ENCODE measurements around the gene FZD10. TPM values are rescaled to one million over a fixed set of nuclear protein-coding genes. Genes with fewer than 3 reads are reported as not detected.

FZD10 gene, protein sequence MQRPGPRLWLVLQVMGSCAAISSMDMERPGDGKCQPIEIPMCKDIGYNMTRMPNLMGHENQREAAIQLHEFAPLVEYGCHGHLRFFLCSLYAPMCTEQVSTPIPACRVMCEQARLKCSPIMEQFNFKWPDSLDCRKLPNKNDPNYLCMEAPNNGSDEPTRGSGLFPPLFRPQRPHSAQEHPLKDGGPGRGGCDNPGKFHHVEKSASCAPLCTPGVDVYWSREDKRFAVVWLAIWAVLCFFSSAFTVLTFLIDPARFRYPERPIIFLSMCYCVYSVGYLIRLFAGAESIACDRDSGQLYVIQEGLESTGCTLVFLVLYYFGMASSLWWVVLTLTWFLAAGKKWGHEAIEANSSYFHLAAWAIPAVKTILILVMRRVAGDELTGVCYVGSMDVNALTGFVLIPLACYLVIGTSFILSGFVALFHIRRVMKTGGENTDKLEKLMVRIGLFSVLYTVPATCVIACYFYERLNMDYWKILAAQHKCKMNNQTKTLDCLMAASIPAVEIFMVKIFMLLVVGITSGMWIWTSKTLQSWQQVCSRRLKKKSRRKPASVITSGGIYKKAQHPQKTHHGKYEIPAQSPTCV
- 1.1 TPM for total RNA-seq

DNA sequence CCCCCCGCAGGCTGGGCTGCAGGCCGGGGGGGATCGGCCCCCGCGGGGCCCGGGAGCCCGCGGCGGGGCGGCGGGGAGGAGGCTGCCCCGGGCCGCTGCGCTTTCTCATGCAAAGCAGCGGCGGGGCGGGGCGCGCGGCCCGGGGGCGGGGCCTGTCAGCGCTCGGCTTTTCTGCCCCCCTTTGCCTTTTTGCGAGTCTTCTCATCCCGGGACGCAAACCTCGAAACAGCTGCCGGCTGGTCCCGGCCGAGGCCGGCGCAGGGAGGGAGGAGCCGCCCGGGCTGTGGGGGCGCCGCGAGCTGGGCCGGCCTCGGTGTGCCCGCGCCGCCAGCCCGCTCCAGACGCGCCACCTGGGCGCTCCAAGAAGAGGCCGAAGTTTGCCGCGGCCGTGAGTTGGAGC, at the start of gene FZD10:
TSS of gene FZD10 (plus strand) at position 198 of the 400 bp plus-strand sequence. CDS start 479 bp downstream, outside the sequence.
- DNase-seq (ENCODE audit: low spot score) = peak; percentile 54

DNA sequence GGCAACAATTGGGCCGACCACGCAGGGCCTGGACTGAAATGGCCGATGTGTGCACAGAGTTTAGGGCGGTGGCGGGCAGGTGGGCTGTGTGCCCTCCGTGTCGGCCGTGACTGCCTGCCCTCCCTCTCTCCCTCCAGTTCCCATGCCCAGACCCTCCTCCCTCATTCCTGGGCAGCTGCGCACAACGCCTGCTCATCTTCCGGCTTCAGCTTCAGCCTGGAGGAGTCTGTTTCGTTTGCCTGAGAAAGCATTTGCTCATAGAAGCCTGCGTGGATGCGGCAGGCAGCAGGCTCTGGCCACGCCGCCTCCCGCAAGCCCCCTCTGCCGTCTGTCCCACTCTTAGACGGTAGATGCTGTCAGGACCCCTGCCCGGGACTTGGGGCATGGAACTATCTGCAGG, 47.3 kb upstream of the FZD10 start:
- DNase-seq (ENCODE audit: low spot score) = no peak

DNA sequence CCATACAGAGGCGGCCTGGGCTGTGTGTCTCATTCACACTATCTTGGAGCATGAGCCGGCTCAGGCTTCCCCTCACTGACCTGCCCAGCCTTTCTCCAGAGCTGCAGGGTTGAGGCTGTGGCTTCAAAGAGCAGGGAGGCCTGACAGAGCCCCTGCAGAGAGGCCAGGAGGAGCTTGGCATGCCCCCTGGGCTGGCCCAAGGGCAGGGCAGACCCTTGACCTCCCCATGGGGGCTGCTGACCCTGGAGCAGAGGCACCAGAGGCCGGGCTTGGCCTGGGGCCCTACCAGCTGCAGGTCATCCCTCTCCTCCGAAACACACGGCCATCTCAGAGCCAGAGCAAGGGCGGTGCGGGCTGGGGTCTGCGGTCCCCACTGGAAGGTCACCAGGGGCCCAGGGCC, 46.6 kb upstream of the FZD10 start:
- DNase-seq (ENCODE audit: low spot score) = no peak

DNA sequence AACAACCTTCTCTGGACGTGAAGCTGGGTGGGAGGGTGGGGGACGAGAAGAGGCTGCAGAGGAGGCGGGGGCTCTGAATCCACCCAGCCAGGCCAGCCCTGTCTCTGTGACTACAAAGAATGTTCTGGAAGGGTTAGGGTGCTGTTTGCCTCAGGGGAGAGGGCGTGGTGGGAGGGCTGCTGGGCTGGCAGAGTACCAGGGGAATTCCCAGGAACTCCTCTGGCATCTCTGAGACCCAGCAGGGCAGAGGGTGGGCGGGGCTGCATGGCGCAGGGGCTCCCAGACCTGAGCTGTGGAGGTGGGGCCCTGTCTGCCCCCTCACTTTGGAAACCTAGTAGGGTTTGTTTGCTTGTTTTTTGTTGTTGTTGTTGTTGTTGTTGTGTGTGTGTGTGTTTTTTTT, 45.5 kb upstream of the FZD10 start:
- DNase-seq (ENCODE audit: low spot score) = no peak

DNA sequence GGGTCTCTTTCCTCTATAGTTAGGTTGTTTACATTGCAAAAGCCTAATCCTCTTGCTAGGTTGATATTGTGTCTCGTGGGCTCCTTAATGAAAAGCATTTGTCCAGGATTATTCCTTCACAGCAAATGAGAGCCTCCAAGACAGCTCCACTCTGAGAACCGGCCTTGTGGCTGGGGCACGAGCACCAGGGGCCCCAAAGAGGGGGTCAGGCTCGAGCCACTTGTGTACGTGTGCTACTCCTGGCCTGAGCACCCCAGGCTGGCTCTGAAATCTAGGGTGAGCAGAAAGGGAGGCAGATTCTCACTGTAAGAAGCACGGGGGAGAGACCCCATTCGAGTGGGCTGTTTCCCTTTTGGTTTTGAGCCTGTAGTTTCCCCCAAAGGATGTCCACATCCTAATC, 45.0 kb upstream of the FZD10 start:
- no peak for DNase-seq (ENCODE audit: low spot score)

DNA sequence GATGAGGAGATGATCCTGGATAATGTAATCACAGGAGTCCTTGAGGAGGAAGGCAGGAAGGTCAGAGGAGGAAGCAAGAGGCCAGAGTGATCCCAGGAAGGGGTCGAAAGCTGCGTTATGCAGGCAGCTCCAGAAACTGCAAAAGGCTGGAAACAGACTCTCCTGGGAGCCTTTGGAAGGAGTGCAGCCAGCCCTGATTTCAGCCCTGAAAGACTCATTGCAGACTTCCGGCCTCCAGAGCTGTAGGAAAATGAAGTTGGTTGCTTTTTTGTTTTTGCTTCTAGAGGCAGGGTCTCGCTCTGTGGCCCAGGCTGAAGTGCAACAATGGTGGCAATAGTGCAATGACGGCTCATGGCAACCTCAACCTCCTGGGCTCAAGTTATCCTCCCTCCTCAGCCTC, 44.6 kb upstream of the FZD10 start:
- DNase-seq (ENCODE audit: low spot score) = no peak

DNA sequence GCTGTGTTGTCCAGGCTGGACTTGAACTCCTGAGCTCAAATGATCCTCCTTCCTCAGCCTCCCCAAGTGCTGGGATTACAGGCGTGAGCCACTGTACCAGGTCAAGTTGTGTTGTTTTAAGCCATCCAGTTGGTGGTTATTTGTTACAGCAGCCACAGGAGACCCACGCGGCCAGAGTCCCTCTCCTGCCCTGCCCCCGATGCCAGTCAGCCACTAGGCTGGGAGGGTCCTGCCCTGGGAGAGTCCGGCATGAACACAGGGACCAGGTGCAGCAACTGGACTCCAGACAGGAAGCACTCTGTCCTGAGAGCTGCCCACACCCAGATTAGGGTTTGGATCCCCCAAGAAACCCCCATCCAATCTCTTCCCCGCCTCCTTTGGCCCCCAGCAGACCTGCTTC, 44.1 kb upstream of the FZD10 start:
- DNase-seq (ENCODE audit: low spot score) = no peak

DNA sequence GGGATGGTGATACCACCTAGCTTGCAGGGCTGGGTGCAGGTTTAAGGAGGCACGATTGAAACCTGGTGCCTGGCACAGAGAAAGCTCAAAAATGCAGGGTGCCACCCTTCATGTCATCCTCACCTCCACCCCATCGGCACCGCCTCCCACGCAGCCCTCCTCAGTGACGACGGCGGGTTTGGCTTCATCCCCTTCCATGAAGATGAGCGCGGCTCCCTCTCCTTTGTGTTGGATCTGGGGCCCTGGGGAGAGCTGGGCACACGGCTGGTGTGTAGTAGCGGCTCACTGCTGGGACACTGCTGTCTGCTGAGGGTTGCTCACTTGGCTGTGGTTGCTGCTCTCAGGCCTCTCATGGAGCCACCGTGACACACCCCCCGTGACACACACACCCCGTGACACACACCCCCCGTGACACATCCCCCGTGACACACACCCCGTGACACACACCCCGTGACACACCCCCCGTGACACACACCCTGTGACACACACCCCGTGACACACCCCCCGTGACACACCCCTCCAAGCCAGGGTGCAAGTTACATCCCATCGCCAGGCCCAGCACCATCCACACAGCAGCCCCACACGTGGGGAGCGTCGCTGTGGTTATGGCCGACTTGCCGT, 42.9 kb upstream of the FZD10 start:
- DNase-seq (ENCODE audit: low spot score) = no peak

DNA sequence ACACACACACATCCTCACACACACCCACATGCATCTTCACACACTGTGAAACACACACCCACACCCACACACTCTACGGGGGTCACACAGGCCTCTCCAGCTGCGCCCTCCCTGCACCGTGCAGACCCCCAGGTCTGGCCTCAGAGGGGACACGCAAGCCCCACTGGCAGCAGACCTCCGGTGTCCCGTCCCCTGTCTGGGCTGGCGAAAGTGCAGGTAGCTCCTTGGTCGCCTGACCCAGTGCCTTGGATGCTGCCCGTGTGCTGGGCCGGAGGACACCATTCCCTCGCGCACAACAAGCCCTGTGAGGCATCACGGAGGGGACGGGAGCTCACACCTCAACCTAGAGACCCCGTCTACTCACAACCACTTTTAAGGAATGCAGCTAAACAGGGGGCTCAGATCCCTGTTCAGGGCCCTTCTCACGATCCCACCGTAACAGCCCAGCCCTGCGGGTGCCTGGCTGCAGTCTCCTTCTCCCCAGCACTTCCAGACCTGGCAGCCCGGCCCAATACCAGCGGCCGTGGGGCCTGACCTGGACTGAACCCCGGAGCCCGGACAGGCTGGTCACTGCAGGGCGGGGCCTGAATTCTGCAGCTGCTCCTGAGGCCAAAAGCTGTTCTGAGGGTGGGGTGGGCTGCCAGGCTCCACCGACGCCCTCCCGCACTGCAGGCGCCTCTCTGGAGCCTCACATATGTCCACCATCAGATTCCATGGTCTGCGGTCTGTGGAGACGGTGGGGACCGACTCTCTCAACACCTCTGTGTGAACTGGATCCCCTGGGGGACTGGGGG, 42.1 kb upstream of the FZD10 start:
- no peak for DNase-seq (ENCODE audit: low spot score)

DNA sequence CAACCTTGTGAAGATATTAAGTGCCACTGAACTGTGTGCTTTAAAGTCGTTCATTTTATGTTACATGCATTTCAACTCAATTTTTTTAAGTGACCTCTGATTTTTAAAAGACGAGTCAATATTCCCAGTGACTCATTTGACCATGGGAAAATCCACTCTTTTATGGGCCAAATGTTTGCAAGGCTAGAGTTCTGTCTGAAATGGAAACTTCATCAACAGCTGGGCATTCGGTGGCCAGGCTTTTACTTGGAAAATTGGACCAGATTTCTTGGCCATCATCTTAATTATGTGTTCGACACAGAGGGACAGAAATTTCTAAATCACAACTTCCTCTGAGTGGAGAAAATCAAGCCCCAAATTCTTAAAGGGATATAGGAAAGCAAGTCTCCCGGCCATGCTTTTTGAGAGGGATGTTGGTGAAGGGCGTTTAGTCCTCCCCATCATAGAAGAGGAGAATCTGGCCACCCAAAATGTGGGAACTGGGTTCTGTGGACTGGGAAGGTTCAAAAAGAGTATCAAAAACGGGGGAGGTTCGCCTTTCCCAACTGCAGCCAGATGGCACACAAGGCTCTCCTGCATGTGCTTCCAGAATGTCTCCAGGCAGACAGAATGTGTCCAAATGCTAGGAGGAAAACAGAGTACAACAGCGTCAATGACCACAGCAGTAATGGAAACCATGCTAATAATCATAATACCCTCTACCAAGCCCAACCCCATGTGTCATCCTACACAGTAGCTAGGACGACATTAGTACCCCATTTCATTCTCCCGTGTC, 40.9 kb upstream of the FZD10 start:
- DNase-seq (ENCODE audit: low spot score) = no peak

DNA sequence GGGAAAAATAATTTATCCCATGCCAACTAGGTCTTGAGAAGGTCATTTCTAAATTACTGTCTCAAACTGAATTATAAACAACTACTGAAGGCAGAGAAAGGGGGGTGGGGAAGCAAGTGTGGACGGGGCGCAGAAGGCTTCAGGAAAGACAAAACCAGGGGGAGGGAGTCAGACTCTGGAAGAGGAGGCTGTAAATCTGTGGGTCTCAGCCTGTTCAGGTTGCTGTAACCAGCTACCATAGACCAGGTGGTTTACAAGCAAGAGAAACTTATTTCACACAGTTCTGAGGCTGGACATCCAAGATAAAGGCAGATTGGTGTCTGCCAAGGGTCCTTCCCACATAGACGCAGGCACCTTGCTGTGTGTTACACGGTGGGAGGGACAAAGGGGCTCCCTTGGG, 39.9 kb upstream of the FZD10 start:
- DNase-seq (ENCODE audit: low spot score) = no peak

DNA sequence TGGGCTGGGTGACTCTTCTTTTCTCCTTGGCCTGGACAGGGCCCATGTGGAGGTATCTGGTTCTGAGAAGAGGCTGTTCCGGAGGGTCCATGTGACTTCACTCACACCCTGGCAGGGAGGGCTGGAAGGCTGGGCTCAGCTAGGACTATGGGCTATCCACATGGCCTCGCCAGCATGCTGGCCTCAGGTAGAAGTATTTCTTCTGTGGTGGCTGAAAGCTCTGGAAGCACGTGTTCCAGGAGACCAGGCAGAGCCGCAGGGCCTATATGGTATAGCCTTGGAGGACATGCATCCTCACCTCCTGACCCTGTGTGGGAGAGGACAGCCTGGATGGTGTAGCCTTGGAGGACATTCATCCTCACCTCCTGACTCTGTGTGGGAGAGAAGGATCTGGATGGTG, 38.2 kb upstream of the FZD10 start:
- DNase-seq (ENCODE audit: low spot score) = no peak

DNA sequence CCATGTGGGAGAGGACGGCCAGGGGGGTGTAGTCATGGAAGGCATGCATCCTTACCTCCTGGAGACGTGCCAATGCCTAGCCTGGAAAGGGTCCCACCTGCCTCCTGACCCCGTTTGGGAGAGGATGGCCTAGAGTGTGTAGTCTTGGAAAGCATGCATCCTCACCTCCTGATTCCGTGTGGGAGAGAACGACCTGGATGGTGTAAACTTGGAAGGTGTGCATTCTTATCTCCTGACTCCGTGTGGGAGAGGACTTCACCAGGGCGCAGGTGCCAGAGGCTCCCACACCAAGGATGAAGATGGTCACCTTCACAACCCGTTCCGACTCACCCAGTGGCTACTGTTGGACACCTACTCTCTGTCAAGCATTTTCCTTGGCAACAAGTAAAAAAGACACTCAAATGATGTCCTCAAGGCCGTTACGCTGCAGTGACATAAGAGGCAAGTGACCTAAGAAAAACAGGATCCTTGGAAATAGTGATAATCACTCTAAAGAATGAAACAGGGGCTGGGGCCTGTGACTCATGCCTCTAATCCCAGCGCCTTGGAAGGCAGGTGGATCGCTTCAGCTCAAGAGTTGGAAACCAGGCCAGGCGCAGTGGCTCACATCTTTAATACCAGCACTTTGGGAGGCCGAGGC, 37.5 kb upstream of the FZD10 start:
- DNase-seq (ENCODE audit: low spot score) = no peak

DNA sequence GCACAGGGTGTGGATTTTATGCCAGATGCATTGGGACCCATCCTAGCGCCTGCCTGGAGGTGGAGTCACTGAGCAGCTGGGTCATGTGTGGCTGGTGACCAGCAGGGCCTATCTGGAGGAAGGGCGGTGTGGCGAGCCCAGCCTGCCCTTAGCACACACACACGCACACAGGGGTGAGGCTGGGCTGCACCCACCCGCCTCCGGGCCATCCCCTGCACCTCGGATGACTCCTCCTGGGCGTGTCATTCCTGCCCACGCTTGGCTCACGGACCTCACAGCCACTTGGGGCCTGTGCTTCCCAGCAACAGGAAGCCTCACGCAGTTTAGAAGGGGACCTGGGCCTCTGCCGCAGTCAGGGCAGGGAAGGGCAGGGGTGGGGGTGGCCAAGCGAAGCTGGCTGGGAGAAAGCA, 36.2 kb upstream of the FZD10 start:
- no peak for DNase-seq (ENCODE audit: low spot score)

DNA sequence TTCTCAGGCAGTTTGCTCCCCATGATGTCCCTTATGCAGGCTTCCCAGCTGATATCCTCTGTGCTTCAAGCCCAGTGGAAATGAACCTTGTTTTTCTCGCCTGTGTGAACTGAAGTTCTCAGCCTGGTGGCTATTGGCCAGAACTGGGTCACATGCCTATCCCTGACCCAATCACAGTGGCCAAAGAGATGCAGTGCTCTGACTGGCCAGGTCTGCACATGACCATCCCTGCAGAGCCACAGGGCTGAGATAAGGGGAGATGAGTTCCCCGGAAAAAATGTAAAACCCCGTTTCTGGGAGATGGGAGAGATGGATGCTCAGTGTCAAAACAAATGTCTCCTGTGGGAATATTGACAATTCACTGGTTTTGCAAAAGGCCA, 34.7 kb upstream of the FZD10 start:
- DNase-seq (ENCODE audit: low spot score) = peak; percentile 64

DNA sequence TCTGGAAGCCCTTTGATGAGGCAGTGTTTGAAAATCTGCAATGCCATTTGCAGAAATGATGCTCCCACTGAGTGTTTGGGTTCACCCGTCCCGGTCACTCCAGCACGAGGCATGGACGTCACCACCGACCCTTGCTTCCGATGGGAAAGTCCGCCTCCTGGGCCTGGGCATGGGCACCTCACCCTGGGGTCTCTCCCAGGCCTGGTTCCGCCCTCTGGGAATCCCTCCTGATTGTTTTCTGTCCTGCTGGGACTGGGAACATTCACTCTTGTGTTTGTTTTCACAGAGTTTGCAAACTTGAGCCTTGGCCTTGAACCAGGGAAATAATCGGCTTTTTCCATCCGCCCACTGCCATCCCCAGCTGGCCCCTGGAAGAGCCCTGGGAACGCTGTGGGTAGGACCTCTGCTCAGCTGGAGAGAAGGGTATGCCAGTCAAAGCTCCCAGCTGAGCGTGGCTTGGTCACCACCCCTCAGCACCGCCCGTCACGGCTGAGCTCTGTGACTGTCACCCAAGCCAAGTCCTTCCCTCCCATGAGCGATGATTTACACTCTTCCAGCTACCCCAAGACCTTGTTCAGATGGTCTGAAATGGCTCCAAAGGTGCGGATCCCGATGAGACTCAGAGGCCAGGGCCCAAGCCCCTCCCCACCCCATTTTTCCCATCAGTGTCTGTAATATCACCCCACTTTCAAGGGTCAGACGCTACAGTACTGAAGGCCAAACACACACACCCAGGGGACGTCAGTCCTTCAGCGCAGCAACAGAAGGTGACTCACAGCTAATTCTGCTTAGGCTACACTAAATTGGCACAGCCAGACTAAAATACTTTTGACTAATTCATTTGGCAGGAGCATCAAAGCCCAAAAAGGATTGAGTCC, 34.1 kb upstream of the FZD10 start:
- peak; percentile 45 for DNase-seq (ENCODE audit: low spot score)

DNA sequence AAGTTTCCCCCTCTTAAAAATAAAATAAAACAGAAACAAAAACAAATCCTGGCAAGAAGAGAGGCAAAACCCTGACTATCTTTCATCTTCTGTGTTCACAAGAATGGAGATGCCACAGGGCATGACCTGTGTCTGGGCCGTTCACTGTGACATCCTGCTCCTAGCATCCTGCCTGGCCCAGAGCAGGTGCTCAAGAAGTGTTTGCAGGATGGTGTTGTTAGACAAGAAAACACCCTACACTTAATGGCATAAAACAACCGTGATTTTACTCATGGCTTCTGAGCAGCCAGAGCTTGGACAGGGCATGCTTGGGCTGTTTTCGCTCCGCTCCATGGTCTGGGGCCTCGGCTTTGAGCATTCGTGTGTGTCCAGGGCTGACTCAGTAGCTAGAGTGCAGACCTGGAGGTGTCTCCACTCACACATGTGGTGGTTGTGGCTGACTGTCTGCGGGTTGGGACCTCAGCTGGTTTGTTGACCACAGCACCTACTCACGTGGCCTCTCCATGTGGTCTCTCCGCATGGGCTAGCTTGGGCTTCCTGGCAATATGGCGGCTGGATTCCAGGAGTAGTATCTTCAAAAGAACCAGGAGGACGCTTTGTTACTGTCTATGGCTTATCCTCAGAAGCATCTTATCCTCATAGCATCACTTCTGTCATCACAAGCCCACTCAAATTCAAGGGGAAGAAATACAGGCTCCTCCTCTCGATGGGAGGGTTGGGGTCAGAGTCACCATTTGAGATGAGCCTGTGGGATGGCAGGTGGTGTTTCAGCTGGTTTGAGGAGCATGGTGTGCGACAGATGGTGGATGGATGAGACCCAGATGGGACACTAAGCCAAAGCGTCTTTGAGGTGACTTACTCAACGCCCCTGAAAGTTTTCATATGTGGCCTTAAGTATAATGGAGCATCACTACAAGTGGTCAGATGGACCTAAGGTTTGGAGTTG, 33.2 kb upstream of the FZD10 start:
- no peak for DNase-seq (ENCODE audit: low spot score)

DNA sequence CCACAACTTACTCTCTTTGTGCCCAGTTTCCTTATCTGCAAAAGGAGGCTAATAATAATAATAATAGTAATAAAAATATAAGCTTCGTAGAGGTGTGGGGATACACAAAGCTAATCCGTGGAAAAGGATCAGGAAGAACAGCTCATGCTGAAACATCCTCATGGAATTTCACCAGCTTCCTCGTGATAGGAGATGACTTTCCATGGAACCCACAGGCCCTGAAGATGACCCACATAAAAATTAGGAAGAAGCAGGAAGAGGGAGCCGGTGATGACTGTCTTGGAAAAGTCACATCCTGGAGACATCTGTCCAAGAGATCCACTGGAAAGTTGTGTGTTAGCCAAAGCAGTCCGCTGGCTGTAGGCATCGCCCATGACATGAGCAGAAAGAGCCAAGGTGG, 31.9 kb upstream of the FZD10 start:
- no peak for DNase-seq (ENCODE audit: low spot score)

DNA sequence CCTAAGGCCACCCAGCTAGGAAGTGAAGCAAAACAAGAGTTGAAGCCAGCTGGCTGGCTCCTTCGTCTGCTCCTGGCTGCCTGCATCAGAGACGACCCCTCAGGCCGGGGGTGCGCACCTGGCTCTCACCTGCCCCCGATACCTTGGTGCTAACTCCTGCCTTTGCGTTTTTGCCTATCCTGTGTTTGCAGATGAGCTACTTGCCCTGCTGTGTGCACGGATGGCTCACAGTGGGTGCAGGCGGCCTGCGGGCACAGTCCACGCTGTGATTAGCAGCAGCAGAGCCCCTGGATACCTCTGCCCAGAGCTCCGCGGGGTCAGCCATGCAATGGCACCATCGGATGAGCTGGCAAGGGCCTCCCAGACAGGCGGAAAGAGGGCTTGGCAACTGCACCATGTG, 31.2 kb upstream of the FZD10 start:
- no peak for DNase-seq (ENCODE audit: low spot score)
